Activated T-cell treated with anti-CD3 and anti-CD28 coated beads, Interleukin-2, amount 50 U/mL, for 48 hours (primary cell): Measurements from ENCODE around the gene ALDH2.
"Not testable (repeated sequence)": the region's sequence is repeated elsewhere in the genome, so short reads cannot be mapped to it uniquely, and the experiment has no call there.

Experiments used
- DNase-seq, 2 experiments: peaks; one replicate each; pipeline ENCODE4 v3.0.0-alpha.2; 2020

Gene ALDH2

GRCh38 chr12:111829635-111830034 lies 62.9 kb downstream of the ALDH2 start:
- not testable (repeated sequence) for DNase-seq

- DNase-seq = not testable (repeated sequence)
Observed at GRCh38 chr12:111834740-111835386, 68.1 kb downstream of the ALDH2 start.

- DNase-seq = not testable (repeated sequence)
Observed at GRCh38 chr12:111835531-111836181, 68.9 kb downstream of the ALDH2 start.

- DNase-seq = no peak
Observed at GRCh38 chr12:111838353-111838752, 71.6 kb downstream of the ALDH2 start.

- no peak for DNase-seq
Observed at GRCh38 chr12:111840807-111841206, 74.1 kb downstream of the ALDH2 start.

- no peak for DNase-seq
Observed at GRCh38 chr12:111841236-111841749, 74.6 kb downstream of the ALDH2 start.

- DNase-seq = peak; percentile 99
Observed at GRCh38 chr12:111841750-111842555, 75.2 kb downstream of the ALDH2 start, which contains the start of gene MAPKAPK5. TSS of gene MAPKAPK5 (plus strand) at chr12:111842228. CDS start at chr12:111842734, 506 bp downstream.

- DNase-seq = peak in 1 of 2 experiments; percentile 61
Observed at GRCh38 chr12:111842556-111843396, 76.0 kb downstream of the ALDH2 start.

- no peak for DNase-seq
Observed at GRCh38 chr12:111846016-111846415, 79.3 kb downstream of the ALDH2 start.

- DNase-seq = no peak
Observed at GRCh38 chr12:111850526-111850925, 83.8 kb downstream of the ALDH2 start.

GRCh38 chr12:111858186-111858585 lies 91.5 kb downstream of the ALDH2 start:
- no peak for DNase-seq

GRCh38 chr12:111858778-111859177 lies 92.0 kb downstream of the ALDH2 start:
- no peak for DNase-seq

GRCh38 chr12:111864913-111865312 lies 98.2 kb downstream of the ALDH2 start:
- DNase-seq = no peak
